GM19467 (cell line): ENCODE measurements around the gene FHOD1.
A peak's percentile ranks its signal among the peaks of the same experiment; 100 is the strongest.

Experiments used
- ATAC-seq: cut with Tn5 transposase; IDR thresholded peaks from one replicate; pipeline ENCODE4 v1.9.1; 2021; ENCODE audit warnings: mild to moderate bottlenecking, moderate library complexity; ENCODE audit not compliant: unreplicated experiment

The FHOD1 gene

GRCh38 chr16:67247192-67248072, at the start of gene FHOD1:
Gene FHOD1, minus strand, starts transcription at chr16:67247481. Its CDS starts 71 bp downstream, at chr16:67247410.
- ATAC-seq: peak; percentile 58

- no peak for ATAC-seq
Measured at GRCh38 chr16:67296420-67296819, 49.1 kb upstream of the FHOD1 start.

- ATAC-seq: no peak
Measured at GRCh38 chr16:67294938-67295361, 47.7 kb upstream of the FHOD1 start.

GRCh38 chr16:67294171-67294757, 47.0 kb upstream of the FHOD1 start:
- no peak for ATAC-seq

GRCh38 chr16:67291461-67291860, 44.2 kb upstream of the FHOD1 start:
- no peak for ATAC-seq

GRCh38 chr16:67287960-67288359, 40.7 kb upstream of the FHOD1 start:
- ATAC-seq: no peak

- no peak for ATAC-seq
Measured at GRCh38 chr16:67286441-67287235, 39.4 kb upstream of the FHOD1 start.

GRCh38 chr16:67284699-67285646, 37.7 kb upstream of the FHOD1 start:
- ATAC-seq: no peak

GRCh38 chr16:67283826-67284555, 36.7 kb upstream of the FHOD1 start:
- no peak for ATAC-seq

- no peak for ATAC-seq
Measured at GRCh38 chr16:67283039-67283825, 36.0 kb upstream of the FHOD1 start.

- no peak for ATAC-seq
Measured at GRCh38 chr16:67282447-67282805, 35.1 kb upstream of the FHOD1 start.

- ATAC-seq: no peak
Measured at GRCh38 chr16:67281536-67282446, 34.5 kb upstream of the FHOD1 start.

GRCh38 chr16:67280090-67281015, 33.1 kb upstream of the FHOD1 start:
- ATAC-seq: no peak

- peak; percentile 86 for ATAC-seq
Measured at GRCh38 chr16:67279296-67280089, 32.2 kb upstream of the FHOD1 start, which contains the start of gene PLEKHG4. Gene PLEKHG4, plus strand, starts transcription at chr16:67279532. Its CDS starts 513 bp downstream, at chr16:67280045.

- ATAC-seq: peak; percentile 36
Measured at GRCh38 chr16:67278773-67279295, 31.6 kb upstream of the FHOD1 start.
